ENCODE data around the gene SFTA2.

Gene SFTA2

DNA sequence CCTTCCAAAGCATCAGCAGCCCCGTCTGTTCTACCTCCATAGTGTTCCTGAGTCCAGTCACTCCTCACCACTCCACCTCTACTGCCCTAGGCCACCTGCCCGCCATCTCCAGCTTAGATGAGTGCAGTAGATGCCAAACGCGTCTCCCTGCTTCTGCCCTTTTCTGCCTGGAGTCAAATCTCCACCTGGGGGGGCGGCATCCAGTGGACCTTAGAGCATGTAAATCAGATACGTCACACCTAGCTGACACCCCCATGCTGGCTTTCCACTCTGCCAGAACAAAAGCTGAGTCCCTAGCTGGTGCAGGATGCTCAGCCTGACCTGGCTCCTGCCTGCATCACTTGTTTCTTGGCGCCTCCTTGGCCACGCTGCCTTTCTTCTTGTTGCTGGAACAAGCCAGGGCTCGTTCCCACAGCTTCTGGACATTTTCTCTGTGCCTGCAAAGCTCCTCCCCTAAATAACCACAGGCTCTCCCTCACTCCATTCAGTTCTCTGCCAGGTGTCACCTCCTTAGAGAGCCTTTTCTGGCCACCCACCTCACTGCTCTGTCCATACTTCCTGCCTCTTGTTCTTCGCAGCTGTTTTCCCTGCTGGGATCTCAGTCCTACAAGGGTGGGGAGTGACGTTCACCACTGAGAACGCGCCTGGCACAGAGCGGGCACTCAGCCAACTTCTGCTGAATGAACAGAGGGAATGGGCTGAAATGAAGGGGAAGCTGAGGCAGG, 41.9 kb downstream of the SFTA2 start:
- no peak for FAIRE-seq

DNA sequence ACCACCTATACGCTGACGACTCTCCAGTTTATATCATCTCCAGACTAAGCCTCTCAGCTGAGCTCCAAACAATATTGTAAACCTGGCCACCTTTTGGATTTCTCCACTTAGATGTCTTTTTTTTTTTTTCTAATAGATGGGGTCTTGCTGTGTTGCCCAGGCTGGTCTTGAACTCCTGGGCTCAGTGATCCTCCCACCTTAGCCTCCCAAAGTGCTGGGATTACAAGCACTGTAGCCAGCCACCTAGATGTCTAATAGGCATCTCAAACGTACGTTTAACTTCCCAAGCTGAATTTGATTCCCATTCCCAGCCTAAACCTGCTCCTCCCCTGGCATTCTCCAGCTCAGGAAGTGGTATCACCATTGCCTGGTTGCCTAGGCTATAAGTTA, 42.5 kb downstream of the SFTA2 start:
- FAIRE-seq = no peak

DNA sequence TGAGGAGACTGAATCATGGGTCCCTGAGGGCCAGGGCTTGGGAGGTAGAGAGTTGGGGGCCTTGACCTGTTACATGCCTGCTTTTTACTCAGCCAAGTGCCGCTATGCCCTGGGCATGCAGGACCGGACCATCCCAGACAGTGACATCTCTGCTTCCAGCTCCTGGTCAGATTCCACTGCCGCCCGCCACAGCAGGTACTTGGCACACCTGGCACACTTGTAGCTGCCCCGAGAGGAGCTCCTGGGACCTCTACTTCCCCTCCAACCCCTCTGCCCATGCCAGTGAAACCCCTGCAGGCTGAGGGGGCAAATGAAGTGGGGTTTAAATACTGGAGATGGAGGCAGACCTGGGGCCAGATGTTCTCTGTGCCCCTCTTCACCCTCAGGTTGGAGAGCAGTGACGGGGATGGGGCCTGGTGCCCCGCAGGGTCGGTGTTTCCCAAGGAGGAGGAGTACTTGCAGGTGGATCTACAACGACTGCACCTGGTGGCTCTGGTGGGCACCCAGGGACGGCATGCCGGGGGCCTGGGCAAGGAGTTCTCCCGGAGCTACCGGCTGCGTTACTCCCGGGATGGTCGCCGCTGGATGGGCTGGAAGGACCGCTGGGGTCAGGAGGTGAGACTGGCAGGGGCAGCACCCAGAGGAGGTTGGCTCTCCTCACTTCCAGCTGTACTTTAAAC, 43.0 kb downstream of the SFTA2 start:
- no peak for FAIRE-seq

DNA sequence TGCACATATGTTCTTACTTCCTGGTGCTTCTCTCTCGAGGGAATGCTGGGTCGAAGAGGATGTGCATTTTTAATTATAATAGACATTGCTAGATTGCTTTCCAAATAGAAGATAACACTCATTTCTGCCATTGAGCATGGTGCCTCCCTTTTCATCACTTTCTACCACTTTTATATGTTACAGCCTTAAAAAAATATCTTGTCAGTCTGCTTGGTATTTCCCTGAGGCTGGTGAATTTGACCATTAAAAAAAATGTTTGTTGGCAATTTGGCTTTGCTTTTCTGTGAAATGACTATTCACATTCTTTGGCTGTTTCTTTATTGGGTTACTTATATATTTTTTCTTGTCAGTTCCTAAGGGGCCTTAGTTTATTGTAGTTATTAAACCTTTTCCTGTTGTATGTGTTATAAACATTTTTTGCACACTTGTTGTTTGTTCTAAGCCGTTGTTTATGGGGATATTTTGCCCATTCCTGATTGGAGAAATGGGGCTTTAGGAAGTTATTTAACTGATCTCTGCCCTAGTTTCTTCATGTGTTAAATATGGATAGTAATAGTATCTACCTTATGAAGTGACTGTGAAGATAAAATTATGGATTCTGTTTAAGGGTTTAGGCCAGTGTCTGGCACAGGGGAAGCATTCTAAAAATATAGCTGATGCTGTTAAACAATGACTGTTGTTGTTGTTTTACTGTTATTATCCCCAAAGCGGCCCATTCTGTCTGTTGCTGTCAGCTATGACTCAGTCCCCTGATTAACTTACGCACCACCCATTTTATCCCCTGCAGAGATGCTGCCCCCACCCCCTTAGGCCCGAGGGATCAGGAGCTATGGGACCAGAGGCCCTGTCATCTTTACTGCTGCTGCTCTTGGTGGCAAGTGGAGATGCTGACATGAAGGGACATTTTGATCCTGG, 43.8 kb downstream of the SFTA2 start:
- no peak for FAIRE-seq

DNA sequence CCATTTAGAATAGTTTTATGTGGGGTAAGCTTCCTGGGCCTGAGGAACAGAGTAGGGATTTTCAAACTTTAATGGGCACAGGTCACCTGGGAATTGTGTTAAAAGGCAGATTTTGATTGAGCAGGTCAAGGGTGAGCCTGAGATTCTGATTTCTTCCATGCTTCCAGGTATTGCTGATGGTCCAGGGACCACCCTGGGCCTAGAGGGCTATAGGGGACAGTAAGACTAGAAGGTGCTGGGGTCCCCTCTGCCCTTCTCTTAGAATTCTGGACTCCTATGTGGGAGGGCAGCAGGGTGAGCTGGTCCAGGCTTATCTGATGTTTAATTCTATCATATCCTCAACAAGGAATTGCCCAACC, 45.1 kb downstream of the SFTA2 start:
- no peak for FAIRE-seq

DNA sequence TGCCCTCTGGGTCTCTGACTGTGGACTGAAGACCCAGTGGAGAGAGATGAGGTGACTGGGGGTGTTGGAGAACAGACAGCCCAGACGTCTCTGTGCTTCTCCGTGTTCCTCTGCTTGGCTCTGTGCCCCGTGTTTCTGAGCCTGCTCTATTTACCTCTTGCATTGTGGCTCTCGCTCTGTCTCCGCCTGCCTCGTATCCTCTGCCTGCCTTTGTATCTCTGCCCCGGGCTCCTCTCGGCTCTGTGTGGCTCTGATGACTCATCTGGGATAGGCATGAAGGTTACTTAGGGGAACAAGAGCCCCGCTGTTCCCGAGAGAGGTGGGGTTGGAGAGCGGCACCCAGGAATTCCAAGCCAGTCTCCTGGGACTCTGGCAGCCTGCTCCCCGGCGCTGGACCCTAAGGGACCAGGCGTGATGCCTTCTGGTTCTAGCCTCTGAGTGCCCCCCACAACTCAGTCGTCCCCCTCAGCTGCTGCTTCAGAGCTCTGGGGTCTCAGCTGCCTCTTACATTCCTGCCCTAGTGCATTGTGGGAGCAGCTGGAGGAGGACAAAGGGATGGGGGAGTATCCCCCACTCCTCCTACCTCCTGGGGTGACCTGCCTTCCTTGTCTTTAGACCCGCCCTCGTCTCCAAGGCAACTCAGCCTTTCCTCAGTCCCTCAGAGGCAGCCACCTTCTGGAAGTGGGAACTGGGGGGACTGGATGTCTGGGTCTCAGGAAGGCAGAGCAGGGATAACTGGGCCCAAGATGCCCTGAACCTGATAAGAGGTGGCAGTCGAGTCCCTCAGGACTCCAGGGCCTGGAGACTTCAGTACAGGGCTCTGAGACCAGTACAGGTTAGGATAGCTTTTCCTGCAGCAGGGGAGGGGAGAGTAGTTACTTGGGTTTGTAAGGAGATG, 45.7 kb downstream of the SFTA2 start:
- no peak for FAIRE-seq

DNA sequence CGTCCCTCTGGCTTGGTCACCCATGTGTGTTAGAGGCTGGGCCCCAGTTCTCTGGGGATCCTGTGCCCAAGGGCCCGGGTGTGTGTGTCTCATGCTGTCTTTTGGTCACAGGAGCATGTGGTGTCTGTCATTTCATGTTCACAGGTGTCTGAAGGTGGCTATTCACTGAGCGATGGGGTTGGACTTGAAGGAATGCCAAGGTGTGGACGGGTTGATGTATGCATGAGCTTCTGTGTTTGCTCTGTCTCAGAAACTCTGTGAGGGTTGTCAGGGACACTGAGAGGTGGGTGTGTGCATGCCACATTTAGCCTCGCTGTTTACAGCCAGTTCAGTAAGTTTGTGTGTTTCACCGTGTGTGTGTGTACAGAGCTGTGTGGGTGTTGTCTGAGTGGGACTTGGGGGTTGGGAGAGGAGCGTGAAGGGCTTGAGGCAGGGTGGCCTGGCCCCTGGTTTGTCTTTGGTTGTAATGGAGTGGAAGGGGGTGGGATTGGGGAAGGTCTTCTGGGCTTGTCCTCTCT, 46.4 kb downstream of the SFTA2 start:
- FAIRE-seq = no peak

DNA sequence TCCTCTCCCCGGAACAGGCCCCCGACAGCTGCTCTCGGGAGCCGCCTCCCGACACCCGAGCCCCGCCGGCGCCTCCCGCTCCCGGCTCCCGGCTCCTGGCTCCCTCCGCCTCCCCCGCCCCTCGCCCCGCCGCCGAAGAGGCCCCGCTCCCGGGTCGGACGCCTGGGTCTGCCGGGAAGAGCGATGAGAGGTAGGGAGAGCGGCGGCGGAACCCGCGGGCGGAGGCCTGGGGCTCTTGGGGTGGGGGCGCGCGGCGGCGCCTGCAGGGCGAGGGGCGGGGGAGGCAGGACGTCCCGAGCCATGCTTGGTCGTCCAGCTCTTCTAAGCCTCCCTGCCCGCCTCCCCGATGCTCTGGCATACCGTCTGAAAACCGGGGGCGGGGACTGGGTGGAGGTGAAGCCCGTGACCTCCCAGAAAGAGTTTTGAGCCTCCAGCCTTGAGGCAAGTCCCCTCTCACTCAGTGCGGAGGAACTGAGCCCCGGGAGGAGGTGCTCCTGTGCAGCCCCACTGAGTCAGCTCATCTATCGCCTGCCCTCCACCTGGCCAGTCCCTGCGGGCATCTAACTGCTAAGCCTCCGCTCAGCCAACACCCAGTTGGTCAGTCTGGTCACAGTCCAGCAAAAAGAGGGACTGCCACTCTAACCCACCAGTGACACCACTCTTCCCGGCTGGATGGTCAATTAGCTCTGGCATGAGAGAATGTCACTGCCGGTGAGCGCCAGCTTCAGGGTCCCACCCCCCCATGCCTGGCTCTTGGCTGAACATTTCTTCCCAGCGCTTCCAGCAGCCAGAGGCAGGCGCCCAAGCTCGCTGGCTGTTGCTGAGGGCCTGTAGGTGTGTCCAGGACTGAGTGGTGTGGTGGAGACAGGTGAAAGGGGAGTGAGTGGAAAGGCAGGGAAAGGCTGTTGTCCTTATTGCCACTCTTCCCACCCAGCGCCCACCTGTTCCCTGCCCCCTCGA, 47.2 kb downstream of the SFTA2 start:
- no peak for FAIRE-seq

DNA sequence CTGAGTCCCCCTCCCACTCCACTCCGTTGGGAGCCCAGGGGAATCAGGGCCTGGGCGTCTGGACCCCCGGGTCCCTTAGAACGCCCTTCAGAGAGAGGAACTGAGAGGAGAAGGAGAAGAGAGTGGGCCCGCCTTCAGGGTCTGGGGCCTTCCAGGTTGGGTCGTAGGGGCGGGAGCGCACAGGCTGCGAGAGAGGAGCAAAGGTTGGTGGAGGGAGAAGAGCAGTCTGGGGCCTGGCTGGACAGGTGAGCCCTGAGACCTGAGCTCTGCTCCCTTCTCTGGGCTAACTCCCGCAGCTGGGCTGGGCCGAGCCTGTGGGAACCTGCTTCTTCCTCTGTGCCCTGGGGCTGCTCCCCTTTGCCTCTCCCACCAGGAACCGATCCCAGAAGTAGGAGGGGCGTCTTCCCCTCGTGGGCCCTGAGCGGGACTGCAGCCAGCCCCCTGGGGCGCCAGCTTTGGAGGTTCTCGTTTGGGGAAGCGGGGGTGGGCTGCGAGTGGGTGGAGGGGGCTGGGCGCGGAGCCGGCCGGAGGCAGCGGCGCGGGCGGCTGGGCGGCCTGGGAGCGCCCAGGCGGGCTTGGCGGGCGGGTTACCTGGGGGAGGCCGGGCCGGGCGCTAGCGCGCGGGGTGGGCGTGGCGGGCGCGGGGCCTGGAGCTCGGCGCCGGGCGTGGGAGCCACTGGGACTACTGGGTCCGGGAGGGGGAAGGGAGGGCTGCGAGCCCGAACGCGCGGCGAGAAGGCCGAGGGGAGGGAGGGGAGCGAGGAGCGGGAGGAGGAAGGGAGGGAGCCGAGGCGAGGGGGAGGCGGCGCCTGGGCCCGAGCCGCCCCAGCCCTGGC, 48.1 kb downstream of the SFTA2 start, which contains the start of gene DDR1:
TSS of gene DDR1 (plus strand) at position 835 of the 836 bp plus-strand sequence. CDS start 4,211 bp downstream, outside the sequence.
- FAIRE-seq = no peak

DNA sequence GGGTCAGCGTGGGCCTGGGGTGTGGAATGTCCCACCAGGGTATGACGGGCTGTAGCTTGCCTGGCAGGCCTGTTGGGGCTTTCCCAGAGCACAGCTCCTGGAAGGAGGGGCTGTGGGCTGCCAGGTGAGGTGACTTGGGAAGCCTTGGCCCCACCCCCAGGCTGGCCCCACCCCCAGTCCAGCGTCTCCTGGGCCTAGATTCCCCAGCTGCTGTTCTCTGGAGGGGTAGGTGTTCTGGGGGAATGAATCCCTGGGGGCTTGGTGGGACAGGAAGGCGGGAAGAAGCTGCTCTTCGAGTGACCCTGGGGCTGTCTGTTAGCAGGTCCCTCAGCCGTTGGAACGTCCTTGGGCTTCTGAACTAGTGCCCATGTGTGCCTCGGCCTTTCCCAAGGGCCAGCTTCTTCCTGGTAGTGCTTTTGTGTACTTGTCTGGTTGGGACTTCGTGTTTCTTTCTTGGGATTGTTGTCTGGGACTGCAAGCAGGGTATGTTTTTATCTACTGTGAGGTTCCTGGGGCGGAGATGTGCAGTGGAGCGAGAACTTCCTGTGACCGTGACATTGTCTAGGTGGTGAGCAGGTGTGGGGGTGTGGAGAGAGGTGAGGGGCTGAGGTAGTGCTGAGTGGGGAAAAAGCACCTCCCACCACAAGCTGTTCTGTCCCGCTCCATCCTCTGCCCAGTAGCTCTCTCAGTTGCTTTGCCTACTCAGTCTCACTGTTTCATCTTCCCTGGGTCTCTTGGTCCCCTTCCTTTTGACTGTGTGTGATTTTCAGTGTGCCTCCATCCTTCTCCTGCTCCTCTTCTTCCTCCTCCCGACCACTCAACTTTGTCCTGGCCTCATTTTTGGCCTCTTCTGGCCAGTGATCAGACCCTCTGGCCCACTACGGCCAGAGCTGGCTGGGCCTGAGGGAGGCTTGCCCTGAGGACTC, 48.9 kb downstream of the SFTA2 start:
- FAIRE-seq = no peak

DNA sequence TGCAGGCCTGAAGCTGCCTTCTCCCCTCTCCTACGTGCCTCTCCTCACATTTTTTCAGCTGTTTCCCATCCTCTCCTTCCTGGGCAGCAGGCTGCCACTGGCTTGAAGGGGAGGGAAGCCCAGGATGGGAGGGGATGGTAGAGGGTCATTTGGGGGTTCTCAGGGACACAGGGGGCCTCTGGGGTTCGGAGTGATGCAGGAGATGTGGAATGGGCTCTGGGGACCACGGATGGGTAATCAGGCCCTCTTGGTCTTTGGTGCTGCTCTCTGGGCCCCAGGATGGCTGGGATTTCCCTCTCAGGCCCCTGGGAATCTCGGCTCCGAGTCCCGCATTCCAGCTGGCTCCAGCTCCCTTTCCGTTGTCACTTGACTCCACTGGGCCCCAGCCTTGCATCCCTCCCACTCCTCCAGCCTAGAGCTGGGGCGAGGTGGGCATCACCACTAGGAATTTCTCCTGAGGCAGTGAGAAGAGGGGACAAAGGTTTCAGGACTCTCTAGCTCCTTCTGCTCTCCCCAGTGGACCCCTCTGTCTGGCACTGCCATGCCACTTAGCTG, 49.7 kb downstream of the SFTA2 start:
- no peak for FAIRE-seq

DNA sequence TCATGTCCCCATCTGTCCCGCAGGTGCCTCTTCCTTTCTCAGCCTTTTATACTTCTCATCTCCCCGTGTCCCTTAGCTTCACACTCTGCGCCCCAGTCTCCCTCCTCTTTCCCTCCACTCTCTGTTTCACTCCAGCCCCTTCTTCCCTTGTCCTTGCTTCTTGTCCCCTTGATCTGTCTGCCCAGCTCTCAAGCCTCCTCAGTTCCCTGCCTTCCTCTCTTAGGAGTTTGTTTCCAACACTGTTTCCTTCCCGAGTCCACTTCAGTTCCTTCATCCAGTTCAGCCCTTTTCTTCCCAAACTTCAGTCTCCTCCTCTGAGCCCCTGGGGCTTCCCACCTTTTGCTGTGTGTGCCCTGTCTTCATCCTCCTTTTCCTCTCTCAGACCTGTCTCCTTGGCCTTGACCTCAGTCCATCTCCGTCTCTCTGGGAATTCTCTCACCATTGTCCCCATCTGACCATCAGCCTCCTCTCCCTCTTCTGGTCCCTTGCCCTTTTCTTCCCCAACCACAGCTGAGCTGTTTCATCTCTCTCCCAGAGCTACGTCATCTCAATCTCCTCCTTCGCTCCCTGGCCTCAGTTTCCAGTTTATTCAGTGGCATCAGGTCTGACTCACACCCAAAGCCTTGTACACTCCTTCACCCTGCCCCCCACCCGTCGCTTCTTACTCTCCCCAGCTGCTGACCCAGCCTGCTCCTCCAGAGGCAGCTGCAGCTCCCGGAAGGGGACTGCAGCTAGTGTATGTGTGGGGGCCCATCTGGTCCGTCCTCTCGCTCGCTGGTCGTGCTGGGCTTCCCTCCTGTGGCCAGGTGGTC, 50.4 kb downstream of the SFTA2 start:
- FAIRE-seq = no peak
